Sigmoid colon (tissue), 4 donors: ENCODE measurements around the gene CTAGE4.
"Not testable (repeated sequence)": the region's sequence is repeated elsewhere in the genome, so short reads cannot be mapped to it uniquely, and the experiment has no call there.

Experiments used
- CTCF ChIP-seq, 4 experiments: fragments of 450-650 bp in 3 of 4; fragments of 200-600 bp in 1 of 4; IDR thresholded peaks; one replicate each; pipeline ENCODE4 v1.5.1; 2016 to 2019; ENCODE audit warnings: antibody characterized with exemption in 4 of 4, mild to moderate bottlenecking in 3 of 4, moderate library complexity in 2 of 4
- EP300 ChIP-seq, 4 donors: sonication (generic); formaldehyde crosslinking; IDR thresholded peaks; one replicate each; pipeline ENCODE4 v1.6.1; 2017; ENCODE audit warnings: antibody characterized with exemption in 4 of 4
- POLR2A ChIP-seq, 2 donors: fragments of 450-650 bp; IDR thresholded peaks; one replicate each; pipeline ENCODE4 v1.6.1; 2016; ENCODE audit warnings: antibody characterized with exemption in 2 of 2, mild to moderate bottlenecking in 2 of 2, moderate library complexity in 2 of 2
- POLR2AphosphoS5 ChIP-seq, 4 donors: sonication (generic); formaldehyde crosslinking; IDR thresholded peaks; one replicate each; pipeline ENCODE4 v1.6.1; 2017; ENCODE audit warnings: antibody characterized with exemption in 4 of 4

DNA sequence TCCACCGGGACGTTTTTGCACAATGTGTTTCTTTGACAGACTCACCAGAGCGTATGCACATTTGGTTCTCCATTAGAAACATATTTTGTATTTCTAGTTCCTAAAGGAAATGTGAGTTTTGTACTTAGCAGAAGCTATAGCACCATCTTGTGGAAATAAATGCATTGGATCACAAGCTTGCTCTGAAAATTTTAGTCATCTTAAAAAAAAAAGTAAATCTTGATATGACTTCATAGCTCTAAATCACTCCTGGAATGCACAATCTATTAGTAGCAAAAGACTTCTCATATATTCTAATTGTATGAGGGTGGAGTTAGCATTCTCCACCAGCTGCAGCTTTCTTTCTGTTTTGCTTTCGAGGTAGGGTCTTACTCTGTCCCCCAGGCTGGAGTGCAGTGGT, 35.9 kb downstream of the CTAGE4 start:
- not testable (repeated sequence) for TF ChIP-seq POLR2A, CTCF, EP300, POLR2AphosphoS5 (IDR thresholded peaks at IDR 0.05)
